ENCODE results near the gene SLC2A8.

SLC2A8 gene

DNA sequence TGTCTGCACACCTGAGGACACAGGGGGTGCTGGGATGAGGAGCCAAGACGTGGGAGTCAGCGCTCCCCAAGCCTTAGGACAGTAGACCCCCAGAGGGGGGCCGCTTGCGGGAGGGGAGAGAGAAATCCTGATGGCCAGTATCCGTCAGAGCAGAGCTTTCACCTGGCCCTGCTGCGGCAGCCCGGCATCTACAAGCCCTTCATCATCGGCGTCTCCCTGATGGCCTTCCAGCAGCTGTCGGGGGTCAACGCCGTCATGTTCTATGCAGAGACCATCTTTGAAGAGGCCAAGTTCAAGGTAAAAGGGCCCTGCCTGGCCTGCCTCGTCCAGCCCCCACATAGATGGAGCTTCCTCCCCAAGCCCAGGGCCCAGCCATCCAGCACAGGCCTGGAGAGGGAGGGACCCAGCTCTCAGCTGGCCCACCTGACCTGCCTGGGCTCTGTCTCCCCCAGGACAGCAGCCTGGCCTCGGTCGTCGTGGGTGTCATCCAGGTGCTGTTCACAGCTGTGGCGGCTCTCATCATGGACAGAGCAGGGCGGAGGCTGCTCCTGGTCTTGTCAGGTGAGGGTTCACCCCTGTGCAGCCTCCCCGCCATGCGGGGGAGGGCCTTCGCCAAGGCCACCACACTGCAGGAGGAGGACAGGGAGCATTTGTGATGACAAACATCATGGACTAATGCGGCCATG is 6.7 kb downstream of the SLC2A8 start:
- no peak for DNase-seq

DNA sequence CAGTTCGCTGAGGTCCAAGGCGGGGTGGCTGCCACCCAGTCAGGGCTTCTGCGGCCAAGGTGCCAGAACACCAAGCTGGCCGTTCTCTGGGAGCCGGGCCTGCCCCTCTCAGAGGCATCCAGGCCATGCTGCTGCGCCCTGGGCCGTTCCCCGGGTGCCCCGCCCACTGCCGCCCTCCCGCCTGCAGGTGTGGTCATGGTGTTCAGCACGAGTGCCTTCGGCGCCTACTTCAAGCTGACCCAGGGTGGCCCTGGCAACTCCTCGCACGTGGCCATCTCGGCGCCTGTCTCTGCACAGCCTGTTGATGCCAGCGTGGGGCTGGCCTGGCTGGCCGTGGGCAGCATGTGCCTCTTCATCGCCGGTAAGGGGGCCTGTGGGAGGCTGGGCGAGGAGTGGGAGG is 7.7 kb downstream of the SLC2A8 start:
- no peak for DNase-seq

DNA sequence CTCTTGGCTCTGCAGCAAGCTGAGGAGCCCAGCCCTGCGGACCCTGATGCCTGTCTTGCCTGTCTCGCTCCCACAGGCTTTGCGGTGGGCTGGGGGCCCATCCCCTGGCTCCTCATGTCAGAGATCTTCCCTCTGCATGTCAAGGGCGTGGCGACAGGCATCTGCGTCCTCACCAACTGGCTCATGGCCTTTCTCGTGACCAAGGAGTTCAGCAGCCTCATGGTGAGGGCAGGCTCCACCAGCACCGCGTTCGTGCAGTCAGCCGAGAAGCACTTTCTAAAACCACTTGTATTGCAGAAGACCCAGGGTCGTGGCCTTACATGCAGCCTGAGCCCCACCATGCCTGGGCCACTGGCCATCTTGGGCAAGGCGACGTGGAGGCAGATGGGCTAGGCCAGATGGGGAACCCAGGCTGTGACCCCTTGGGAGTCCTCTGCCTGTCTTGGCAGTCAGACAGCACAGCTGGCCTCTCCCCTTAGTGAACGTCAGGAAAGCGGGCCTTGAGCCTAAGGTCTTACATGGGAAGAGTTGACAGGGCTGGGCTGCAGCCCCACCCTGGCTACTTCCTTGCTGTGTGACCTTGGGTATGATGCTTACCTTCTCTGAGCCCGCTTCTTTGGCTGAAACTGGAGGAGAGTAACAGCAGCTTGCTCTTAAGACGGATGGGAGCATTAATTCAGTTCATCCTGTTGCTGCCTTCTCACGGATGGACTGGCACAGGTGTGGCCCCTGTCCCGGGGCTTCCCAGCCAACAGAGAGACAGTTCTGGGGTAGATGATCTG is 8.6 kb downstream of the SLC2A8 start:
- no peak for DNase-seq

- no peak for DNase-seq
These were observed 10.0 kb downstream of the SLC2A8 start for GRCh38 chr9:127406799-127407491.

DNA sequence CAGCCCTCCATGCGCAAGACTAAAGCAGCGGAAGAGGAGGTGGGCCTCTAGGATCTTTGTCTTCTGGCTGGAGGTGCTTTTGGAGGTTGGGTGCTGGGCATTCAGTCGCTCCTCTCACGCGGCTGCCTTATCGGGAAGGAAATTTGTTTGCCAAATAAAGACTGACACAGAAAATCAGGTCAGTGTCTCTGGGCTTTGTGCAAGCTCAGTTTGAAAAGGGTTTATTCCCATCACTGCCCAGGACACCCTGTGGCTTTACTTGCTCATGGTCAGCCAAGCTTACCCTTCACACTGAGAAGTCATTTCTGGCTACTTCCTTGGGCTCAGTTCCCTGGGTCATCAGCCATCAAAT is 10.5 kb downstream of the SLC2A8 start:
- DNase-seq: no peak

DNA sequence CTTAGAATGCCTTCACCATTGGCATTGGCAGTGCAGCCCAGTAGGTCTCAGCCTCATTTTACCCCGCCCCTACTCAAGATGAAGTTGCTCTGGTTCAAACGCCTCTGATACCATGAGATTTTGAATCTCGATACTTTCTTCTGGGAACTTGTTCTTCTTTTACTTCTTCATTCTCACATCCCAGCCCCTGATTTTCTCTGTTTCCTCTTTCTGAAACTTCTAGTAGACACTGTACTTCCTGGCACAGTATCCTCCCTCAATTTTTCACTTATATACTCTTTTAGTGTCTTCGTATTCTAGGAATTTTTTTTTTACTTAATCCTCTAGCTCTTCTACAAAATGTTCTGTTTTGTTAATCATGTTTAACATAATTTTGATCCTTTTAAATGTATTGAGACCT is 14.2 kb downstream of the SLC2A8 start:
- DNase-seq: no peak

GRCh38 chr9:127415141-127415540 is 18.2 kb downstream of the SLC2A8 start:
- DNase-seq: no peak

DNA sequence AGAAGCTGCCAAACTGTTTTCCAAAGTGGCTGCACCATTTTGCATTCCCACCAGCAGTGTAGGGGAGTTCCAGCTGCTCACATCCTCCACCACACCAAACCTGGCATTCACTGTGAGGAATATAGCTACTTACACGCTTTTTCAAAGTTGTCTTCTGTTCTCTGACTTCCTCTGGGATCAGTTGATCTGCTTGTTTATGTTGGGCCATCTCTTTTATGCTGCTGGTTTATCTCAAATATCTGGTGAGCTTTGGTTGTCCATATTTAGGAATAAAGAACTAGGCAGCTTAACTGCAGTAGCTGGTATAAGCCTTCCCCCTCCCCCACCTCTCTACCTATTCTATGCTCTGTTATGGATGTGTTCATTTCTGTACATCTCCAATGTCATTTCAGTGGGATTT is 18.7 kb downstream of the SLC2A8 start:
- DNase-seq: no peak

DNA sequence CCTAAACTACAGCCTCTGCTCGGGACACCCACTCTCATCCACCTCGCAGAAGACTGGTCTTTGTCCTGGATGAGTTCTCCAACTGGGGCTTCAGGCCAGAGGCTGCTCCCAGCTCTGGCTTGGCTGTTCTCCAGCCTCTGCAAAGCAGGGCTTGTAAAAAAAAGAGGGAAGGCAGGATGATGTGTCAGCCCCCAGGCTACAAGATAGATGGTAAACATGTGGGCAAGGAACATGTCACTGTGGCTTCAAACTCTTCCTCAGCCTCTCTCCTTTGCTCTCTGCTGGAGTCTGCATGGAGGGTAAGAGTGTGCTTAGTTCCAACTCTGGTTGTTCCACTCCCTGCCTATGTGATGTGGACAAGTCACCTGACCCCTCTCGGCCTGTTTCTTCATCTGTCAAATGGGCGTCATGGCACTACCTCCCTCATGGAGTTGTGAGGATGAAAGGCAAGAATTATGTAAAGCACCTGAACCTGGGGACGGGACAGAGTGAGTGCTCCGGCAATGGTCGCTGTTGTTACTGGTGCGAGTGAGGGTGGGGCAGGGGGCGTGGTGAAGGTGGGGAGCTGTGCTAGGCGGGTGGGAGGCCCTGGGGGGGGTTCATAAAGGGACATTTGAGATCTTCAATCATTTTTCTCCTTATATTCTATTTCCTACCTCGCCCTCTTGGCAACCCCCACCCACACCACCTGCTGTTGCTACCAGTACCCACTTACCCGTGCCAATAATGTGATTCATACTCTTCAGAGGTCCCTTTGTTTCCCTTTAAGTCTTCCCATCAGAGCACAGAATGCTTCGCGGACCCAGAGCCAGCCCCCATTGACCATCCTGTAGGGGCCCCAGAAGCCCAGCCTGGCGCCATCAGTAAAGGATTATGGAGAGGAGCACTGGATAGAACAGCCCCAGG is 20.4 kb downstream of the SLC2A8 start:
- no peak for DNase-seq

- no peak for DNase-seq
These were observed 21.1 kb downstream of the SLC2A8 start for GRCh38 chr9:127418037-127418471.

DNA sequence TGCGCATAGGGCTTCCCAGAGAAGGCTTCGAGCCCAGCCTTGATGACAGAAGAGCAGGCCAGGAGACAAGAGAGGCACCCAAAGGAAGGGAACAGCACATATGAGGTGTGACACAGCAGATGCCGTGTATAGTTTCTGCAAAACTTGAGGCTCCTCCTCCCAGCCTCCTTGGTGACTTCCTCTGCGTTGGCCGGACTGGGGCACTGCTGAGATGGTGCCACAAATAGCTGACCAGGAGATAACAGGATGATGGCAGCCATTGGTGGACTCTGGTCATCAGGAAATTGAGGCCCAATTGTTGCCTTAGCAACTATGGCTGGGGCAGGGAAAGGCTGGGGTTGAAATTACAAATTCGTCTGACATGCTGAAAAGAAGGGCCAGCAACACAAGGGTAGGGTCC is 22.4 kb downstream of the SLC2A8 start:
- no peak for DNase-seq

GRCh38 chr9:127421057-127421456 is 24.1 kb downstream of the SLC2A8 start:
- no peak for DNase-seq

- DNase-seq: no peak
These were observed 25.3 kb downstream of the SLC2A8 start for GRCh38 chr9:127422133-127422782.

GRCh38 chr9:127422787-127423186 is 25.8 kb downstream of the SLC2A8 start:
- no peak for DNase-seq

- DNase-seq: no peak
These were observed 26.5 kb downstream of the SLC2A8 start for GRCh38 chr9:127423476-127423933.

GRCh38 chr9:127423934-127424675 is 27.1 kb downstream of the SLC2A8 start, which contains the start of gene ZNF79:
TSS of gene ZNF79 (plus strand) at chr9:127424382. CDS start at chr9:127424788, 406 bp downstream.
- peak; percentile 56 for DNase-seq

DNA sequence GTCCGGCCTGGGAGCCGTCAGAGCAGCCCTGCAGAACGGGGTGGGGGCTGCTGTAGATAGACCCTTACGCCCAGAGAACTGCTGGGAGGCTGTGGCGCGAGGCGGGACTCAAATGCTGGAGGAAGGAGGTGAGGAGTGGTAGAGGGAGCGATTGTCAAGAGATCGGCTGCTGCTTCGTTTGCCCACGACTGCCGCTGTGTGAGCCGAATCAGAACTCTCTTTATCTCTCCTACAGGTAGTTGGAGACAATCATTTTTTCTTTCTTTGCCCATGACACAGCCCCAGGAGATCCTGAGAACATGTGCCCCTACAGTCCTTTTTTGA is 27.7 kb downstream of the SLC2A8 start:
- no peak for DNase-seq

DNA sequence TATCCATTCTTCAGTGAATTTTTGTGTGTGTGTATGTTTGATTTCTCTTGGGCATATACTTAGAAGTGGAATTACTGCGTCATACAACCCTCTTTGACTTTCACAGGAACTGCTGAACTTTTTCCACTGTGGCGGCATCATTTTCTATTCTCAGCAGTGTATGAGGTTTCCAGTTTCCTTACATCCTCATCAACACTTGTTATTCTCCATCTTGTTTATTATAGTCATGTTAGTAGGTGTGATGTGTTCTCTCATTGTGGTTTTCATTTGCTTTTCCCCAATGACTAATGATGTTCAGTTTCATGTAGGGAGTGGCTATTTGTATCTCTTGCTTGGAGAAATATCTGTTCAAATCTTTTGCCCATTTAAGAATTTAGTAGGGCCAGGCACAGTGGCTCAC is 29.8 kb downstream of the SLC2A8 start:
- no peak for DNase-seq

DNA sequence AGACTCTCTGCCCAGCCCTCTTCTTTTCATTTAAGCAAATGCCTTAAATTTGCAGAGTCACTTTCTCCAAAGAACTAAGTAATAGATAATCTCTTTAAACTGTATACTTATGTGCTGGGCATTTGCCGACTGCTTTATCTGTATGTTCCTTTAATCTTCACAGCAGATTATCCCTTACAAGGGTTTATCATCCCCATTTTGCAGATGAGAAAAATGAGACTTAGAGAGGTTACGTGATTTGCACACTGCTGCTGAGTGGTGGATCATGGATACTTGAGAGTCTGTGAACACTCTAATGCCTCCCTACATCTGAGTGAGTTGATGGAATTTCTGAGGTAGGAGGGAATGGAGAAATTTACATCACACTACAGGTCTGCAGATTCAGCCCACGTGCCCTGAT is 31.4 kb downstream of the SLC2A8 start:
- DNase-seq: no peak

- DNase-seq: no peak
These were observed 33.4 kb downstream of the SLC2A8 start for GRCh38 chr9:127430415-127430814.

DNA sequence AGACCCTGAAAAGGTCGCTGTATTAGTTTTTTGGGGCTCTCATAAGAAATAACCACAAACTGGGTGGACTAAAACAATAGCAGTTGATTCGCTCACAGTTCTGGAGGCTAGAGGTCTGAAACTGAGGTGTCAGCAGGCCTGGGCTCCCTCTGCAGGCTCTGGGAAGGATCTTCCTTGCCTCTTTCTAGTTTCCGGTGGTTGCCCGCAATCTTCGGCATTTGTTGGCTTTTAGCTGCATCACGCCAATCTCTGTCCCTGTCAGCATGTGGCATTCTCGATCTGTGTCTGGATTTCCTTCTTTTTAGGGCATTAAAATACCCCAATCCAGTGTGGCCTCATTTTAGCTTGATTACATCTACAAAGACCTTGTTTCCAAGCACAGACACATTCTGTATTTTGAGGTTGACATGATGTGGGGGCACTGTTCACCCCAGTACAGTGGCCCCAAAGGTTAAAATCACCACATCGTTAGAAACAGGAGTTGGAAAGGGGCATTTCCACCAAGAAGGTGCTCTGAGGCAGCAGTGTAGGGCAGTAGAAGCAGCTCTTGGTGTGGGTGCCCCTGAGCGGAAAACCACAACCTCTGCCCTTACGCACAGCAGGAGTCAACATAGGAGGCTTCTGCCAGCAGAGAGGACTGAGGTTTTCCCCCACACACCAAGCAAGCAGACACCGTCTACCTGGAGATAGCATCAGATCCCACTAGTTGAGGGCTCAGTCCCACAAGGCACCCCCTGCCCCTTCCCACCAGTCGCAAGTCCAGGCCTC is 40.7 kb downstream of the SLC2A8 start:
- DNase-seq: no peak

Data from cortex of kidney (tissue), 1 donor.